ENCODE measurements around the gene NOS1.

DNA sequence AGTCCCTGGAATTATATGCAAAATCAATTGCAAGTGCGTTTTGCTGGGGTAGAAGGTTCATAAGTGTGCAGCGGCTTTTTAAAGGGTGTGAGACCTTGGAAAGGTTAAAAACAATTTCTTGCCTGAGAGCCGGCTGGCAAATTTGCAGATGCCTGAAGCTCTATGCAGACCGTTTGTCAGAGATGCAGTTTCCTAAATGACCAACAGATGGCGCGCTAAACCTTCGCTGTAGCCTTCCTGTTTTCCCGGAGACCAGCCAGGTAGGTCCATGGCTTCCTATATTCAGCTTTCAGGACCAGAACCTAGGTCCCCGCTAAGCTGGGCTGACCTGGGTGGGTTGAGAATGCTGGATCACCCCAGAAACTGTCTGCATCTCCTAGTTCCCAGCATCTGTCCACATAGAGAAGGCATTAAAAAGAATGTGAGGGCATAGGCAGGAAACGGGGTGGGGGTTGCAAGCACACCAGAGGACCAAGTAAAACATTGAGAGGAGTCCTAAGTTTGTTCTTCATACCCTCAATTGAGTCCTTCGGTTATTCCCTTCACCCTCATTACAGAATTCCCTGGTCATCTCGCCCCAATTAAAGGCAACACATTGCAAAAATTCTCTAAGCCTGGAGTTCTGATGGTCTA, 5.7 kb upstream of the NOS1 start:
- TF ChIP-seq, protein P1, sequence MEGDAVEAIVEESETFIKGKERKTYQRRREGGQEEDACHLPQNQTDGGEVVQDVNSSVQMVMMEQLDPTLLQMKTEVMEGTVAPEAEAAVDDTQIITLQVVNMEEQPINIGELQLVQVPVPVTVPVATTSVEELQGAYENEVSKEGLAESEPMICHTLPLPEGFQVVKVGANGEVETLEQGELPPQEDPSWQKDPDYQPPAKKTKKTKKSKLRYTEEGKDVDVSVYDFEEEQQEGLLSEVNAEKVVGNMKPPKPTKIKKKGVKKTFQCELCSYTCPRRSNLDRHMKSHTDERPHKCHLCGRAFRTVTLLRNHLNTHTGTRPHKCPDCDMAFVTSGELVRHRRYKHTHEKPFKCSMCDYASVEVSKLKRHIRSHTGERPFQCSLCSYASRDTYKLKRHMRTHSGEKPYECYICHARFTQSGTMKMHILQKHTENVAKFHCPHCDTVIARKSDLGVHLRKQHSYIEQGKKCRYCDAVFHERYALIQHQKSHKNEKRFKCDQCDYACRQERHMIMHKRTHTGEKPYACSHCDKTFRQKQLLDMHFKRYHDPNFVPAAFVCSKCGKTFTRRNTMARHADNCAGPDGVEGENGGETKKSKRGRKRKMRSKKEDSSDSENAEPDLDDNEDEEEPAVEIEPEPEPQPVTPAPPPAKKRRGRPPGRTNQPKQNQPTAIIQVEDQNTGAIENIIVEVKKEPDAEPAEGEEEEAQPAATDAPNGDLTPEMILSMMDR (conservative IDR thresholded peaks at IDR 0.05; ENCODE audit: low read depth, low read length): peak; percentile 90
- no peak for TF ChIP-seq EZH2 (IDR thresholded peaks at IDR 0.05; ENCODE audit: borderline replicate concordance, low read depth, low read length, poor library complexity, severe bottlenecking)

All from A673 (cell line).